Inflammatory macrophage (primary cell): Measurements from ENCODE around the gene CIDEB.

Source experiments
- DNase-seq, 2 donors: peaks; one replicate each; pipeline ENCODE4 v3.0.0-alpha.2; 2020 to 2022

Gene CIDEB

GRCh38 chr14:24269368-24269767, 38.4 kb downstream of the CIDEB start:
- no peak for DNase-seq

- DNase-seq: no peak
Measured at GRCh38 chr14:24268225-24268624, 39.6 kb downstream of the CIDEB start.

DNA sequence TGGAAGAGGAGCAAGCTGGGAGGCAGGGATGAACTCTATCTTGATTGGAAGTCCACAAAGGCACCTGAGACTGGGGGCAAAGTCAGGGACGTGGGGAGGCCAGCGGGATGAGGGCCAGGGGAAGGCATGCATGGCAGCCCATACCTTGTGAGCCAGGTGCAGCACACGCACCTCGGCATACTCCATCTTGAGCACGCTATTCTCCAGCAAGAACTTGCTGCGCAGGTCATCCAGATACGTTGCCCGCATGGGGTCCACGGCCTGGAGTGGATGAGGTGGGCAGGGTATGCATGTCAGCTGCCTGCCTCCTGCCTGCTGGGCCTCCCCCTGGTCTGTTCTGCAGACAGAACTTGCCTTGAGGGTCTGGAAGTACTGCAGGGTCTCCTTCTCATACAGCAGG, 40.3 kb downstream of the CIDEB start:
- no peak for DNase-seq

DNA sequence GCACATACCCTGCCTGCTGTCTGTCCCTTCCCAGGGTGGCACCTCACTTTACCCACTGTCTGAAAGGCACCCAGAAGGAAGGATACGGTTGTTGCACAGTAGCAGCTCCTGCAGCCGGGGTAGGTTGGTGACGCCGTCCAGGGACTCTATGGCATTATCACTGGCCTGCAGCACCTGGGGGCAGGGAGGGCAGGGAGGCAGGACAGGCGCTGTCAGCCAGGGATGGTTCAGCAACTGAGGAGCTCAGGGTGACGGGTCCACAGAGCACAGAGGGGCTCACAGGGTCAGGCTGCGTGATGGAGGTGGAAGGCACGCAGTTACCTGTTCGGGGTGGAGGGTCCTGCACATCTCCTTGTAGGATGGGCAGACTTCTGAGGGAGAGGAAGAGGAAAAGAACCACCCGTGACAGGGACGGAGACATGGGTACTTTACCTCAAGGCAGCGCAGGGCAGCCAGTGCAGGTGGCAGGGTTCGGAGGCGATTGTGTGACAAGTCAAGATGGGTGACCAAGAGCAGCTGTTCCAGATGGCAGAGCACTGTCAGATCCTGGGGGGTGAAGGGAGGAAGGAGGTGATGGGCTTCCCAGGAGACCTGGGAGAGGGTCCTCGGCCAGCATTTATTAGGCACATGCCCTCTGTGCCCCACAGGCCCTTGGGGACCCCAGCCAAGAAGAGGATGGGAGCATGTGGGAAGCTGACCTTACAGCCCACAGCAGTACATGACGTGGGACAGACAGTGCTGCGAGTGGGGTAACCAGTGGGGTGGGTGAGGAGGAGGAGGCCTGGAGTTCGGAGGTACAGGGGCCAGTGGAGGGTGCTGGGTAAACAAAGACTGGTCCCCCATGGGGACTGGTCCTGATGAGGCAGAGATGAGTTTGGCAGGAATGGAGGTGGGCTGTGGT, 41.2 kb downstream of the CIDEB start:
- DNase-seq: no peak

GRCh38 chr14:24264298-24264697, 43.5 kb downstream of the CIDEB start:
- no peak for DNase-seq

GRCh38 chr14:24263848-24264247, 43.9 kb downstream of the CIDEB start:
- DNase-seq: no peak

DNA sequence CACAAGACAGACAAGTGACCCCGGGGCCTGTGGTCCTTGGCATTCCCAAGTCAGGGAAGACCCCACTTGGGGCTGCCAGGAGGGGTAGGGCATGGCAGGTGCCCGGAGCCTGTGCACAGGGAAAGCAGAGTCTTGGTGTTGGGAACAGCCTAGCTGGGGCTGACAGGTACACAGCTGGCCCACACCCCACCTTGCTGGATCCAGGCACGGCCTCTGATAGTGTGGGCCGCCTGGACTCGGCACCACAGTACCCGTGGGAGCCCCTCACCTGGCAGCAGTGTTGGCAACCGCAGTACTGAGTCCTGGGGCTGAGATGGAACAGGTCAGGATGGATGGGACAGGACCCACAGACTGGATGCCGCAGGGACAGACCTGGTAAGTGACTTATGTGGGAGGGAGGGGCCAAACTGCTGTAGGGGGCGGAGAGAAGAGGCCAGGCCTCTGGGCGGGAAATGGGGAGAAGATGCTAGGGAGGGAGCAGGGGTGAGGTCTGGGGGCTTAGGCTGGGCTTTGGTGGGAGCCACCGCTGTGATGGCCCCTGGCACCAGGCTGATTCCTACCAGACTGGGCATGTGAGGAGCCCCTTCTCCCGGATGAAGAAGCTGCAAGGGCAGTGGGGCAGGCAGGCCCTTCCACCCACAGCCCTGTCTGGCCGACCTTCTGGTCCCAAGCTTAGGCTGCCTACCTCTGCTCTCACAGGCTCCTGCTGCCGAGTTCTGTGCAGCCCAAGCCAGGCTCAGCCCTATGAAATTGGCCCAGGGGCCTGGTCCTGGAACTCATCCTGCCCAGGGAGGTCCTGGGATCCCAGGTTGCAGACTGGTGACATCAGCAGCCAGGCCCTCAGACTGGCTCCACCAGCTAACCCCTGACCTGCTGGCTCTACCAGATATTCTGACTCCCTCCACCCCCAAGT, 44.7 kb downstream of the CIDEB start, which contains the start of gene TGM1:
TSS of gene TGM1 (minus strand) at position 357 of the 913 bp plus-strand sequence. CDS start 825 bp downstream, outside the sequence.
- no peak for DNase-seq

GRCh38 chr14:24261969-24262327, 45.8 kb downstream of the CIDEB start:
- no peak for DNase-seq

DNA sequence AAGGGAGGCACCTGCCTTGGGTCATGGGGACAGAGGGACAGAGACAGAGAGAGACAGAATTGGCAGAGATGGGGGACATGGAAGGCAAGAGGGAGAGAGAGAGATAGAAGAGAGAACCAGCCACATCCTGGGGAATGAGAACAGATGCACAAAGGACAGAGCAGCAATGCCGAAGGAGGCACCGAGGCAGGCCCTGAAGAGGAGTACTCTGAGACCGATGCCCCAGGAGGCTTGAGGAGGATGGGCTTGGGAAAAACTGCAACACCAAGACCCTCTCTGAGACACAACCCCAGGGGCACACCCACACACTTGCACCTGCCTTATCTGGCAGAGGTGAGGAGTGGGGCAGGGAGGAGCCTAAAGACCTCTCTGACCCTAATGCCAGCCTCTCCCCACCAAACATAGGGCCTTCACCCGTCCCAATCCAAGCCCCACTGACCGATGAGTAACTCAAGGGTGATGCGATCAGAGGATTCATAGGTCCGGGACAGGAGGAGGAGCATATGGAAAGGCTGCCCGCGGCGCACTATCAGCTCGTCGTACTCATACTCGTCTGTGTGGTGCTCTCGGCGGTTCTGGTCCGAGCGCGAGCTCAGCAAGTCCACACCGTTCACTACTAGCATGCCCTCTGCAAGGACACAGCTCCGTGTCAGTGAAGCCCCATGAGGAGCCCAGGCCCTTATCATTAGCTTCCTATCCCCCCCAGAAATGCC, 46.4 kb downstream of the CIDEB start:
- no peak for DNase-seq

DNA sequence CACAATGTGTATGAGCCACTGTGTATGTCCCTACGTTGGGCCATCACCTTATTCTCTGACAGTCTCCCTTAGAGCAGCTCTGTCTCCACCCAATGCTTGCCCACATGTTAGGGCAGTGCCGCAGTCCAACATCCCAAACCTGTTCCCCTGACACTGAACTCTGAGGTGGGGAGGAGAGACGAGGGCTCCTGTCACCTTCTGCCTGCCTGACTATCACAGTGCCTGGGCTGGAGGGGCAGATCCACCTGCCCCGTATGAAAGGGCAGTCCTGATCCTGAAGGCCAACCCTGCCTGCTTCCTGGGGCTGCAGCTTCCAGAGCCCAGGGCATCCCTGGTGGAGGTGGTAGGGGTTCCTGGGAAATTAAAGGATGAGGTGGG, 47.0 kb downstream of the CIDEB start:
- DNase-seq: no peak

DNA sequence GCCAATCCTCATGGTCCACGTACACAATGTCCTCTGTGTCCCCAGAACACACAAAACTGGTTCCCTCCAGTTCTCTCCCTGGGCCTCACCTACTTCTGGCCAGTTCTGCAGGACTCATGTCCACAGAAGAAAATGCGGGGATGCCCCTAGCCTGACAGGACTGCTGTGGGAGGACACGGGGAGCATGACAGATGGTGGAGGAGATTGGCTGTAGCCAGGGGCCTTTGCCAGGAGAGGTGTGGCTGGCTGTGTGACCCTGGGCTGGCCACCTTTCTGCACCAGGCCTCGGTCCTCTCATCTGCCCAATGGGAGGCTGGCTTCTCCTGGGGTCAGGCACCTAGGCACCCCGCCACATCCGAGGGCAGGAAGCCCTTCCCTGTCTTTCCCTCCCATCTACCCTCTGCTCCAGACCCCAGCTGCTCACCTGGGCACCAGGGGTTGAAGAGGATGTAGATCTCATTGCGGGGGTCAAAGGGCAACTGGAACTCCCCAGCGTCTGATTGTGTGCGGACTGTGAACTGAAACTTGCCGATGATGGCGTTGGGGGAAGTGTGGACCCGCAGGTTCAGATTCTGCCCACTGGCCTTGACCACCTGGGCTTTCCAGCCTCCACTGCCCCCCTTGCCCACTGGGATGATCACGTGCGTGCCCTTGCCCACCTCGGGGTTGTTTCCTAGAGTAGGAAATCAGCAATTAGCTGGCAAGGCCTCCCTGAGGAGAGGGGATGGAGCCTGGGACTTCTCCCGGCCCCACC, 47.6 kb downstream of the CIDEB start:
- DNase-seq: no peak

DNA sequence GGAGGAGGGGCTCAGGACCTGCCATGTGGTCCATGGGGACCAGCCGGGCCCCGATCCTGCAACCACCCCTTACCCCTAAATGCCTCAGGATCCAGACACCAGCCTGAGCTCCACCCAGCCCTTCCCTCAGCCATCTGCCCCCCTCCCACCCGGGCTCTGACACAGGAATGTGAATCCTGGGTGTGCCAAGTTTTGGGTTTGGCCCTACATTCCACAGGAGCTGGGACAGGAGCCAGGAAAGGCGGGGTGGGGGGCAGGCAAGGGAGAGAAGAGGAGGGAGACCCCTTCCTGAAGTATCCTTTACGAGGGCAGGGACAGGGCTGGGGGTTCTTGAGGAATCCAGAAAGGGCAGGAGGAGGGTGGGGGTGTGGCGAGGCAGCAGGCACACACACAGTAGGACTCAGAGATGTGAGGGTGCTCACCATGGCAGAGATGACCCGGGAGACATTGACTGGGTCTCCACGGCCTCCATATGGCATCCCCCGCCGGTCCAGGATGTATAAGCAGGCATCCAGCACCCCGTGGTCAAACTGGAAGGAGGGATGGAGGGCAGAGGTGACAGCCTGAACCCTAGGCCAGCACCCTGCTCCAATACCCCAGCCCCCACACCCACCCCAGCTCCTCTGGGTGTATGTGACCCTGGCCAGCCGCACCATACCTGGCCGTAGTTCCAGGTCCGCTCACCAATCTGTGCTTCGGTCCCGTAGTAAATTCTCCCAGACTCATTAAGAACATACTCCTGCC, 48.3 kb downstream of the CIDEB start:
- DNase-seq: no peak

DNA sequence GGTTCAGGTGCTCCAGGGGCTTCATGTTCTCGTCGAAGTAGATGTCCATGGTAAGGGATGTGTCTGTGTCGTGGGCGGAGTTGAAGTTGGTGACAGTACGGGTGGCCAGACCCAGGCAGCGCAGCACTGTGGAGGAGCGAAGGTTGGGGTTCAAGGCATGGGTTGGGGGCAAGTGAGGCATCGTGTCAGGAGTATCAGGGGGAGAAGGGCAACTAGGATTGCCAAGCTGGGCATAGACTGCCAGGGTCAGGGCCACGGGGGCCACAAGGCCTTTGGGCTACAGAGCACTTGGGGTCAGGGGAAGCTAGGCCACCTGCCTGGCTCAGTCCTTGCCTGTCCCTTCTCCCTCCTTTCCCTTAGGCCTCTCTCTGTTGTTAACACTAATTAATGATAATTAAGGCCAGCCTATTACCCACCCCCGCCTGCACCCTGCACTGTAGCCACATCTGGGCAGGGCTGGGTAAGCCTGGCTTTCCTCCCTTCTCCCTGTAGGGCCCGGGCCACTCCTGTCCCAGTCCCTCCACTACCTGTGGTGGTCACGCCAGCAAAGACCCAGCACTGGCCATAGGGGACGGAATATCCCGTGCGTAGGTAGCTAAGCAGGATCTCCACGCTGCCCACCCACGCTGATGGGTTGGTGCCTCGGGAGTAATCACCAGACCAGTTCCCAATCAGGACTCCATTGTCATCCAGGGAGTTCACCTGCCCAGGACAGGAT, 49.1 kb downstream of the CIDEB start:
- DNase-seq: no peak

DNA sequence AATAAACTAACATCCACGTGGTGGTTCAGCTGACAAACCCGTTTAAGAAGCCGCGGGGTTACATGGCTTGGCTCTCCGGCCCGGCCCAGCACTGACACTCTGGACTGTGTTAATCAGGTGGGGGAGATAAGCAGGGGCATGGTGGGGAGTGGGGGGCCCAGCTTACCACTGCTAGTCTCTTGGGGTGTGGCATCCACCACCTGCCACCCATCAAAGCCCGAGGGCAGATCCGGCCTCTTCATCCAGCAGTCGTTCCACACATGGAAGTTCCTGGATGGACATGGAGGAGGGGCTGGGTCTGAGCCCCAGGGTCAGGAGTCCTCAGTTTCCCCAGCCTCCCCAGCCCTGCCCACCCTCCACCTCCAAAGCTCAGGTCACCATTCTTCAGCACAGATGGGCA, 49.7 kb downstream of the CIDEB start:
- DNase-seq: no peak

DNA sequence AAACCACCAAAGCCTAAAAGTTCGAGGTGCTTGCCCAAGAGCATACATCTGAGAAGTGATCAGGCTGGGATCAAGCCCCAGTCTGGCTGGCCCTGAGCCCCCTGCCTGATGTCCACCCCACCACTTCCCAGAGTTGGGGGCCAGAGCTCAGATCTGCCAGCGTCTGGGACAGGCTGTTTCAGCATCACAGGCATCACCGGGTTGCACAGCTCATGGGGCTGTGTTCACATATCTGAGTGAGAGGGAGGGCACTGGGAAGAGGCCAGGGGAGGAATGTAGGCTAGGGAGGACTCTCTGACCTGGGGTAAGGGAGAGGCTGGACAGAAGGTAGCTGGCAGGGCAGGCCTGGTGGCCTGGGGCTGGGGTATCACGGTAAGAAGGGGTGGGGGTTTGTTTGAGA, 50.8 kb downstream of the CIDEB start:
- DNase-seq: no peak

- DNase-seq: no peak
Measured at GRCh38 chr14:24255931-24256711, 51.7 kb downstream of the CIDEB start.

DNA sequence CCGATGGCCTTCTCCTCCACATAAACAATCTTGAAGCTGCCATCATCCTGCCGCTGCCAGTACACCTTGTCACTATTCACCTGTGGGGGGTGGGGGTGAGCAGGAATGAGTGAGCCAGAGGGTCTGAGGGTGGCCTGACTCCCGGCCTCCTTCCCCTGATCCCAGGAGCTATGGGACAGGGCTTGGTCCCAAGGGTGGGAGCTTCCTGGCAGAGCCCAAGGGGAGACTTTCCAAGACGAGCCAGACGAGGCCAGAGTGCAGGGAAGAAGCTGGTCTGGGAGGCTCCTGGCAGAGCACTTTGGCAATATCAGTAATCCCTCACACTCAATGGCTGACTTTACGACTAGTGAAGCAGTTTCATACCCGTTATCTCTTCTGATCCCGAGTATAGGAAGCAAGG, 52.3 kb downstream of the CIDEB start:
- DNase-seq: no peak
